A549 (cell line): ENCODE data around the gene TCF4. TPM values are rescaled to one million over a fixed set of nuclear protein-coding genes. Genes with fewer than 3 reads are reported as not detected.

Source experiments
- ATAC-seq, 2 experiments: fragments of 200-7000 bp in 1 of 2; fragments of >200 bp in 1 of 2; cut with Nextera tagmentation in 1 of 2; cut with Tn5 transposase in 1 of 2; 3 replicates each; pipeline versions ENCODE4 v1.8.0 to v1.9.1; 2018 to 2020; ENCODE audit warnings: mild to moderate bottlenecking in 1 of 2, moderate library complexity in 1 of 2
- CTCF ChIA-PET: fragments of 300-600 bp; sonication (Branson Sonifier 250); formaldehyde crosslinking; extraction: SDS; loops from one replicate; lab custom pipeline; 2021; ENCODE audit warnings: antibody characterized with exemption, inconsistent platforms; lab: Yijun Ruan, JAX
- POLR2A ChIA-PET: fragments of 350-600 bp; formaldehyde crosslinking; extraction: SDS; loops from one replicate; lab custom pipeline; 2021; ENCODE audit warnings: antibody characterized with exemption, inconsistent platforms; lab: Yijun Ruan, JAX
- DNase-seq, 2 experiments: peaks; one replicate each; pipeline versions ENCODE4 v3.0.0 to v3.0.0-alpha.2; 2011 to 2016; ENCODE audit warnings: low read depth in 1 of 2, low spot score in 1 of 2
- FAIRE-seq: peaks from 2 replicates; lab custom pipeline; 2011; peaks lifted over from hg19 to GRCh38; lab: Jason Lieb, UNC
- H3K27ac ChIP-seq, 2 experiments: fragments of >200 bp; sonication (Bioruptor Twin); formaldehyde crosslinking; 3 replicates each; pipeline ENCODE4 v1.5.1; 2016 to 2017
- H3K4me1 ChIP-seq: fragments of >200 bp; sonication (Bioruptor Twin); formaldehyde crosslinking; 3 replicates; pipeline ENCODE4 v1.6.1; 2016
- H3K4me2 ChIP-seq: fragments of >200 bp; sonication (Bioruptor Twin); formaldehyde crosslinking; 3 replicates; pipeline ENCODE4 v1.6.1; 2016
- H3K4me3 ChIP-seq: fragments of >200 bp; sonication (Bioruptor Twin); formaldehyde crosslinking; 3 replicates; pipeline ENCODE4 v1.5.1; 2016
- H3K9me3 ChIP-seq: fragments of >200 bp; sonication (Bioruptor Twin); formaldehyde crosslinking; 3 replicates; pipeline ENCODE4 v1.6.1; 2016
- CHD2 ChIP-seq: fragments of 150-350 bp; IDR thresholded peaks from 2 replicates; pipeline ENCODE4 v1.6.1; 2014; ENCODE audit warnings: low read length; ENCODE audit not compliant: partially characterized antibody
- CHD4 ChIP-seq: fragments of 200-600 bp; sonication (generic); IDR thresholded peaks from 2 replicates; pipeline ENCODE4 v1.6.1; 2016; ENCODE audit warnings: antibody characterized with exemption, mild to moderate bottlenecking, borderline replicate concordance
- E2F6 ChIP-seq: IDR thresholded peaks from 2 replicates; pipeline ENCODE4 v1.6.1; 2012; ENCODE audit warnings: low read depth, borderline replicate concordance
- EHF ChIP-seq: fragments of 250-450 bp; sonication (Bioruptor Pico); IDR thresholded peaks from 2 replicates; pipeline ENCODE4 v1.5.0; 2020; ENCODE audit warnings: mild to moderate bottlenecking
- EHMT2 ChIP-seq: fragments of 200-600 bp; sonication (generic); IDR thresholded peaks from 2 replicates; pipeline ENCODE4 v1.6.1; 2016; ENCODE audit warnings: antibody characterized with exemption, low read depth, mild to moderate bottlenecking, moderate library complexity
- ESRRA ChIP-seq: fragments of 150-350 bp; IDR thresholded peaks from 2 replicates; pipeline ENCODE4 v1.6.1; 2014; ENCODE audit warnings: mild to moderate bottlenecking, low read length, borderline replicate concordance
- FOSL2 ChIP-seq, 2 experiments: fragments of 450-650 bp in 1 of 2; fragments of >200 bp in 1 of 2; sonication (Bioruptor Twin) in 1 of 2; formaldehyde crosslinking; IDR thresholded peaks; 2 replicates each; pipeline versions ENCODE4 v1.5.0 to v1.6.1; 2016 to 2020; ENCODE audit warnings: mild to moderate bottlenecking in 1 of 2, moderate library complexity in 1 of 2
- FOXS1 ChIP-seq: fragments of 250-450 bp; sonication (Bioruptor Pico); IDR thresholded peaks from 2 replicates; pipeline ENCODE4 v1.5.0; 2020; ENCODE audit warnings: mild to moderate bottlenecking, moderate library complexity
- GATA3 ChIP-seq: IDR thresholded peaks from 2 replicates; pipeline ENCODE4 v1.6.1; 2012; ENCODE audit warnings: borderline replicate concordance
- HOXB5 ChIP-seq: fragments of 250-450 bp; sonication (Bioruptor Pico); IDR thresholded peaks from 2 replicates; pipeline ENCODE4 v1.5.0; 2020; ENCODE audit warnings: mild to moderate bottlenecking, moderate library complexity
- KDM1A ChIP-seq: fragments of 200-600 bp; sonication (generic); IDR thresholded peaks from 2 replicates; pipeline ENCODE4 v1.6.1; 2016; ENCODE audit warnings: low read depth, mild to moderate bottlenecking
- KDM5A ChIP-seq: fragments of 200-600 bp; sonication (generic); IDR thresholded peaks from 2 replicates; pipeline ENCODE4 v1.6.1; 2016; ENCODE audit warnings: antibody characterized with exemption, mild to moderate bottlenecking
- MAFK ChIP-seq: fragments of 450-650 bp; IDR thresholded peaks from 2 replicates; pipeline ENCODE4 v1.6.1; 2014; ENCODE audit not compliant: partially characterized antibody
- MAZ ChIP-seq: fragments of 150-350 bp; IDR thresholded peaks from 2 replicates; pipeline ENCODE4 v1.6.1; 2014; ENCODE audit warnings: antibody characterized with exemption, low read depth, low read length, borderline replicate concordance
- MYC ChIP-seq: IDR thresholded peaks from 2 replicates; pipeline ENCODE4 v1.6.1; 2012; ENCODE audit warnings: mild to moderate bottlenecking, inconsistent platforms, low read length, improper control_type of control experiment, borderline replicate concordance
- NFE2L2 ChIP-seq: fragments of 150-350 bp; conservative IDR thresholded peaks from 2 replicates; pipeline ENCODE4 v1.6.1; 2014; ENCODE audit warnings: low read length
- NPAS2 ChIP-seq: fragments of 250-450 bp; sonication (Bioruptor Pico); IDR thresholded peaks from 2 replicates; pipeline ENCODE4 v1.8.0; 2022; ENCODE audit warnings: mild to moderate bottlenecking, moderate library complexity, borderline replicate concordance
- POLR2A ChIP-seq: IDR thresholded peaks from 2 replicates; pipeline ENCODE4 v1.6.1; 2012; ENCODE audit warnings: mild to moderate bottlenecking, low read length
- POLR2AphosphoS2 ChIP-seq: conservative IDR thresholded peaks from 2 replicates; pipeline ENCODE4 v1.6.1; 2012; ENCODE audit warnings: low read length, improper control_type of control experiment, inconsistent platforms
- RAD21 ChIP-seq, 2 experiments: fragments of >200 bp in 1 of 2; sonication (Bioruptor Twin) in 1 of 2; formaldehyde crosslinking in 1 of 2; IDR thresholded peaks in 1 of 2; conservative IDR thresholded peaks in 1 of 2; 2 replicates in 1 of 2; 3 replicates in 1 of 2; pipeline ENCODE4 v1.6.1; 2012 to 2018; ENCODE audit warnings: inconsistent platforms in 1 of 2
- RCOR1 ChIP-seq: fragments of 150-350 bp; IDR thresholded peaks from 2 replicates; pipeline ENCODE4 v1.6.1; 2014; ENCODE audit warnings: antibody characterized with exemption, low read length, low read depth
- RNF2 ChIP-seq: fragments of 200-600 bp; sonication (generic); IDR thresholded peaks from 2 replicates; pipeline ENCODE4 v1.6.1; 2016; ENCODE audit warnings: low read depth, mild to moderate bottlenecking, antibody characterized with exemption, moderate library complexity, borderline replicate concordance
- SMC3 ChIP-seq: fragments of >200 bp; sonication (Bioruptor Twin); formaldehyde crosslinking; IDR thresholded peaks from 3 replicates; pipeline ENCODE4 v1.6.1; 2018; ENCODE audit warnings: inconsistent platforms
- TFCP2L1 ChIP-seq: fragments of 250-450 bp; sonication (Bioruptor Pico); IDR thresholded peaks from 2 replicates; pipeline ENCODE4 v1.5.0; 2021; ENCODE audit warnings: mild to moderate bottlenecking
- TP53 ChIP-seq: fragments of 250-450 bp; sonication (Bioruptor Pico); IDR thresholded peaks from 2 replicates; pipeline ENCODE4 v1.5.0; 2021; ENCODE audit warnings: mild to moderate bottlenecking, moderate library complexity
- ZFP36 ChIP-seq: fragments of 450-650 bp; IDR thresholded peaks from 2 replicates; pipeline ENCODE4 v1.6.1; 2014; ENCODE audit warnings: borderline replicate concordance; ENCODE audit not compliant: partially characterized antibody
- WGBS: methylation state at CpG from one replicate; pipeline ENCODE4 v1.1.6; 2017; ENCODE audit errors: missing lambda C conversion rate; 5-methylcytosine and 5-hydroxymethylcytosine counted together
- polyA plus RNA-seq, 4 experiments: library from polyadenylated mRNA; depleted of rRNA in 3 of 4; stranded (reverse); fragments of >200 nt; fragmentation: RNase III in 1 of 4; extraction: RNeasy Plus Mini Kit Qiagen cat#74134 plus additional on column Dnase treatment in 1 of 4; gene quantifications; 2 replicates in 3 of 4; 3 replicates in 1 of 4; pipeline ENCODE4 v1.2.3, GENCODE V29; 2011 to 2017
- TF ChIP-seq, protein P1 (sequence below): fragments of >200 bp; sonication (Bioruptor Twin); formaldehyde crosslinking; IDR thresholded peaks from 3 replicates; pipeline ENCODE4 v1.5.1; 2016
- TF ChIP-seq, protein P2 (sequence below): fragments of 150-350 bp; IDR thresholded peaks from 2 replicates; pipeline ENCODE4 v1.6.1; 2014; ENCODE audit warnings: low read depth, mild to moderate bottlenecking, low read length
- TF ChIP-seq, protein P3 (sequence below): fragments of >200 bp; sonication (Bioruptor Twin); formaldehyde crosslinking; IDR thresholded peaks from 2 replicates; pipeline ENCODE4 v1.6.1; 2016
- TF ChIP-seq, protein P4 (sequence below): IDR thresholded peaks from 2 replicates; pipeline ENCODE4 v1.6.1; 2012

Gene TCF4
- polyA plus RNA-seq, 2 of the 4 experiments (the other 2 are of a cell fraction) = 3.0 to 4.0 TPM

DNA sequence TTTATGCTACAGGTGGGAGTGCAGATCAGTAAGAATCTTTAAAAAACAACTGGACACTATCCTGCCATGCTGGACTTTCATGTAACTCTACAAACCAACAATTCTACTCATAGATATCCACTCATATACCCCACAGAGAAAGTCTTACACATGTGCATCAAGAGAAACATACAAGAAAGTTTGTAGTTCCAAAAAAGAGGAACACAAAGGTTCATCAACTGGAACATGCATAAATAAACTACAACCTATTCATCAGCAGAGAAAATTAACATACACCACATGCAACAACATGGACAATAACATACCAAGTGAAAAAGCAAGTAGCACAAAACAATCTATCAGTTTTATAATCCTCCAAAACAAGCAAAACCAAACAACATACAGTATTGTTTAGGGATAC lies 17.0 kb downstream of the TCF4 start:
- H3K9me3 ChIP-seq = no peaks in the 10 kb centered on the region
- no peak for DNase-seq
- no peak for FAIRE-seq
- no peak overlapping the region for H3K4me3 ChIP-seq
- no peak for ATAC-seq
- H3K4me1 ChIP-seq = no peaks in the 10 kb centered on the region
- POLR2A ChIA-PET = no interaction called here
- no peak overlapping the region for H3K4me2 ChIP-seq
- CTCF ChIA-PET = no interaction called here
- H3K27ac ChIP-seq = no peak overlapping the region
- TF ChIP-seq CHD2 (no peak), RAD21 (conservative IDR thresholded peaks at IDR 0.05 in 1 of 2, IDR thresholded peaks at IDR 0.05 in 1 of 2) (no peak), EHMT2 (no peak), KDM5A (no peak), SMC3 (no peak), MAZ (no peak), FOXS1 (CRISPR knock-in tag) (no peak), NFE2L2 (no peak), KDM1A (no peak), EHF (CRISPR knock-in tag) (no peak), POLR2AphosphoS2 (no peak), GATA3 (no peak), FOSL2 (IDR thresholded peaks at IDR 0.05) (no peak), FOSL2 (CRISPR knock-in tag; IDR thresholded peaks at IDR 0.05) (no peak), MAFK (no peak)
- TF ChIP-seq, all 56 proteins: peak for 0

DNA sequence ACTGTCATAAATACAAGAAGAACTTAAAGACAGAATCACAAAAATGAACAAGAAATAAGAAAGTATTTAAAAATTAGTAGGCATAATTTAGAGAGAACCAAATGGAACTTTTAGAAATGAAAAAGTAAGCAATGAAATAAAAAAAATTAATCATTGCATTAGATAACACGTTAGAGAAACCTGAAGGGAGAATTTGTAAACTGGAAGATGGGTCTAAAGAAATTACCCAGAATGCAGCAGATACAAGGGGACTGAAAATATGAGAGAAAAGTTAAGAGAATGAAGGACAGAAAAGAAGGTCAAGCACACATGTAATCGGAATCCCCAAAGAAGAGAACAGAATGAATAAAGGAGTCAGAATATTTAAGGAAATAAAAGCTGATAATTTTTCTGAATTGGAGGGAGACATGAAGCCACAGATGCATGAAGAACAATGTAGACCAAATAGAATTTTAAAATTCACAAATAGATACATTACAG lies 21.5 kb downstream of the TCF4 start:
- no peak overlapping the region for H3K27ac ChIP-seq
- TF ChIP-seq, protein P1, sequence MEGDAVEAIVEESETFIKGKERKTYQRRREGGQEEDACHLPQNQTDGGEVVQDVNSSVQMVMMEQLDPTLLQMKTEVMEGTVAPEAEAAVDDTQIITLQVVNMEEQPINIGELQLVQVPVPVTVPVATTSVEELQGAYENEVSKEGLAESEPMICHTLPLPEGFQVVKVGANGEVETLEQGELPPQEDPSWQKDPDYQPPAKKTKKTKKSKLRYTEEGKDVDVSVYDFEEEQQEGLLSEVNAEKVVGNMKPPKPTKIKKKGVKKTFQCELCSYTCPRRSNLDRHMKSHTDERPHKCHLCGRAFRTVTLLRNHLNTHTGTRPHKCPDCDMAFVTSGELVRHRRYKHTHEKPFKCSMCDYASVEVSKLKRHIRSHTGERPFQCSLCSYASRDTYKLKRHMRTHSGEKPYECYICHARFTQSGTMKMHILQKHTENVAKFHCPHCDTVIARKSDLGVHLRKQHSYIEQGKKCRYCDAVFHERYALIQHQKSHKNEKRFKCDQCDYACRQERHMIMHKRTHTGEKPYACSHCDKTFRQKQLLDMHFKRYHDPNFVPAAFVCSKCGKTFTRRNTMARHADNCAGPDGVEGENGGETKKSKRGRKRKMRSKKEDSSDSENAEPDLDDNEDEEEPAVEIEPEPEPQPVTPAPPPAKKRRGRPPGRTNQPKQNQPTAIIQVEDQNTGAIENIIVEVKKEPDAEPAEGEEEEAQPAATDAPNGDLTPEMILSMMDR = no peak
- TF ChIP-seq, protein P2, sequence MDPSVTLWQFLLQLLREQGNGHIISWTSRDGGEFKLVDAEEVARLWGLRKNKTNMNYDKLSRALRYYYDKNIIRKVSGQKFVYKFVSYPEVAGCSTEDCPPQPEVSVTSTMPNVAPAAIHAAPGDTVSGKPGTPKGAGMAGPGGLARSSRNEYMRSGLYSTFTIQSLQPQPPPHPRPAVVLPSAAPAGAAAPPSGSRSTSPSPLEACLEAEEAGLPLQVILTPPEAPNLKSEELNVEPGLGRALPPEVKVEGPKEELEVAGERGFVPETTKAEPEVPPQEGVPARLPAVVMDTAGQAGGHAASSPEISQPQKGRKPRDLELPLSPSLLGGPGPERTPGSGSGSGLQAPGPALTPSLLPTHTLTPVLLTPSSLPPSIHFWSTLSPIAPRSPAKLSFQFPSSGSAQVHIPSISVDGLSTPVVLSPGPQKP = no peak
- TF ChIP-seq RNF2 (no peak), NPAS2 (CRISPR knock-in tag) (no peak), ESRRA (no peak), TFCP2L1 (no peak), HOXB5 (no peak), E2F6 (no peak), SMC3 (no peak), FOSL2 (IDR thresholded peaks at IDR 0.05) (no peak), FOSL2 (CRISPR knock-in tag; IDR thresholded peaks at IDR 0.05) (no peak), RCOR1 (no peak), TP53 (CRISPR knock-in tag) (no peak), ZFP36 (no peak), EHF (CRISPR knock-in tag) (no peak), POLR2A (no peak), CHD4 (no peak), MYC (no peak)
- TF ChIP-seq, protein P3, sequence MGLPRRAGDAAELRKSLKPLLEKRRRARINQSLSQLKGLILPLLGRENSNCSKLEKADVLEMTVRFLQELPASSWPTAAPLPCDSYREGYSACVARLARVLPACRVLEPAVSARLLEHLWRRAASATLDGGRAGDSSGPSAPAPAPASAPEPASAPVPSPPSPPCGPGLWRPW = no peak
- TF ChIP-seq, protein P4, sequence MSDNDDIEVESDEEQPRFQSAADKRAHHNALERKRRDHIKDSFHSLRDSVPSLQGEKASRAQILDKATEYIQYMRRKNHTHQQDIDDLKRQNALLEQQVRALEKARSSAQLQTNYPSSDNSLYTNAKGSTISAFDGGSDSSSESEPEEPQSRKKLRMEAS = no peak
- H3K9me3 ChIP-seq = no peaks in the 10 kb centered on the region
- 55% methylated on average over 2 of the region's 2 CpGs for WGBS
- FAIRE-seq (no peak), ATAC-seq (no peak), DNase-seq (no peak)
- ChIA-PET CTCF (interaction anchor here (0.7 kb wide), 1 partner anchor 62 kb away, joined by 3 read pairs; no protein-coding TSS in a partner anchor), POLR2A (no interaction called here)
- H3K4me1 ChIP-seq = no peaks in the 10 kb centered on the region
- no peak overlapping the region for H3K4me3 ChIP-seq
- H3K4me2 ChIP-seq = no peak overlapping the region
